IPS-18a (cell line): ENCODE results near the gene TFAP2A.

Source experiments
- H3K27ac ChIP-seq: one replicate; pipeline ENCODE4 v1.5.1; 2013; ENCODE audit warnings: low read length
- H3K27me3 ChIP-seq: one replicate; pipeline ENCODE4 v1.6.1; 2013; ENCODE audit warnings: mild to moderate bottlenecking, low read length; ENCODE audit not compliant: control insufficient read depth, insufficient read depth
- H3K36me3 ChIP-seq: one replicate; pipeline ENCODE4 v1.6.1; 2013; ENCODE audit warnings: low read depth, low read length; ENCODE audit not compliant: control insufficient read depth
- H3K4me1 ChIP-seq: one replicate; pipeline ENCODE4 v1.6.1; 2013; ENCODE audit warnings: low read depth, low read length; ENCODE audit not compliant: control insufficient read depth
- H3K4me3 ChIP-seq: one replicate; pipeline ENCODE4 v1.5.1; 2013; ENCODE audit warnings: low read length
- H3K9ac ChIP-seq: one replicate; pipeline ENCODE4 v1.6.1; 2013; ENCODE audit warnings: mild to moderate bottlenecking, low read length, moderate library complexity
- H3K9me3 ChIP-seq: one replicate; pipeline ENCODE4 v1.6.1; 2013; ENCODE audit warnings: low read depth, low read length; ENCODE audit not compliant: control insufficient read depth

TFAP2A gene

GRCh38 chr6:10409731-10410206 lies 5.1 kb downstream of the TFAP2A start:
- no peak overlapping the region for H3K4me3 ChIP-seq
- H3K9ac ChIP-seq, result no peak overlapping the region
- H3K27me3 ChIP-seq, result peaks cover 99% of the 10 kb centered on the region
- H3K9me3 ChIP-seq, result no peaks in the 10 kb centered on the region
- H3K36me3 ChIP-seq, result no peaks in the 10 kb centered on the region
- H3K27ac ChIP-seq, result no peak overlapping the region
- H3K4me1 ChIP-seq, result peaks cover 30% of the 10 kb centered on the region

DNA sequence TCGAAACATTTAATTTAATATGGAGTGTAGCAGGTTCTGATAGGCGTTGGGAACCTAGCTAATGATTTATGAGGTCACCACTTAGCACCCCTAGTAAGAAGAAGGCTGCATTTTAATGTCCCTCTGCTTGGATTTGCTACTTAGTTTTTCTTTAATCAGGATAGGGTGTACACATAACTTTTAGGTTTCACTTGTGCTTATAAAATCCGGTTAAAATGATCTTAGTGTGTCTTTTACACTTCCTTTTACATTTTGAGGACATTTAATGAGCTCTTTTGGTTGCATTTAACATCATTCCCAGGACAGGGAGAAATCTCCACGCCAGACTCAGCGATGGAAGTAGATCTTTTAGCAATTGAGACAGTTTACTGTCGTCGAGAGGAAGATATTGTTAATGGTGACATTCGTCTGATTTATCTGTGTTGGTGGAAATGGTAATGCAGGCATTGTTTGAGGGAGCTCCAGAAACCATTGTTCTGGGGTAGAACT lies 5.6 kb downstream of the TFAP2A start:
- H3K27ac ChIP-seq, result no peak overlapping the region
- H3K36me3 ChIP-seq, result no peaks in the 10 kb centered on the region
- peaks cover 26% of the 10 kb centered on the region for H3K4me1 ChIP-seq
- no peaks in the 10 kb centered on the region for H3K9me3 ChIP-seq
- H3K4me3 ChIP-seq, result no peak overlapping the region
- no peak overlapping the region for H3K9ac ChIP-seq
- H3K27me3 ChIP-seq, result peaks cover 96% of the 10 kb centered on the region

DNA sequence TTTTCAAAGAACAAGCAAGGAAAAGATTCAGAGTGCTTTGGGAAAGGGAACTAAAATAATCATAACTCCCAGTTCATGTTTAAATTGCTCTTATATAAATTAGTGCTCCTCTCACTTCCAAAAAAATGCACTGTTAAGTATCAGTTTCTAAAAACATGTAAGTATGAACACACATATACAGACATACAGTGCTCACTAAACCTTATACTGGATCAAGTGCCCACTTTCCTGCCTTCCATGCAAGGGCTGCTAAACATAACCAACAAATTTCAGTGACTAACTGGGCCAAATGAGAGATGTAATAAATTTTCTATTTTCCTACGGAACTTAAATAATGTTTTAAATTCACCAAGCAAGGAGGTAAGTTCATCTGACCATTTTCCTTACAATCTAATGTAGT lies 6.4 kb downstream of the TFAP2A start:
- Histone ChIP-seq H3K27me3 (peaks cover 93% of the 10 kb centered on the region), H3K9ac (no peak overlapping the region)

GRCh38 chr6:10407674-10408054 lies 7.2 kb downstream of the TFAP2A start:
- Histone ChIP-seq H3K36me3 (no peaks in the 10 kb centered on the region), H3K27me3 (peaks cover 93% of the 10 kb centered on the region), H3K27ac (no peak overlapping the region), H3K4me3 (no peak overlapping the region), H3K9me3 (no peaks in the 10 kb centered on the region), H3K9ac (no peak overlapping the region), H3K4me1 (peaks cover 28% of the 10 kb centered on the region)

More for the DNA sequence above, 6.4 kb downstream of the TFAP2A start:
- no peaks in the 10 kb centered on the region for H3K9me3 ChIP-seq
- H3K36me3 ChIP-seq, result no peaks in the 10 kb centered on the region
- H3K27ac ChIP-seq, result no peak overlapping the region
- H3K4me1 ChIP-seq, result peaks cover 30% of the 10 kb centered on the region
- H3K4me3 ChIP-seq, result no peak overlapping the region

GRCh38 chr6:10407018-10407673 lies 7.7 kb downstream of the TFAP2A start:
- peaks cover 94% of the 10 kb centered on the region for H3K27me3 ChIP-seq
- no peak overlapping the region for H3K9ac ChIP-seq
- H3K9me3 ChIP-seq, result no peaks in the 10 kb centered on the region
- no peaks in the 10 kb centered on the region for H3K36me3 ChIP-seq
- H3K4me1 ChIP-seq, result peaks cover 28% of the 10 kb centered on the region
- H3K4me3 ChIP-seq, result no peak overlapping the region
- H3K27ac ChIP-seq, result no peak overlapping the region

DNA sequence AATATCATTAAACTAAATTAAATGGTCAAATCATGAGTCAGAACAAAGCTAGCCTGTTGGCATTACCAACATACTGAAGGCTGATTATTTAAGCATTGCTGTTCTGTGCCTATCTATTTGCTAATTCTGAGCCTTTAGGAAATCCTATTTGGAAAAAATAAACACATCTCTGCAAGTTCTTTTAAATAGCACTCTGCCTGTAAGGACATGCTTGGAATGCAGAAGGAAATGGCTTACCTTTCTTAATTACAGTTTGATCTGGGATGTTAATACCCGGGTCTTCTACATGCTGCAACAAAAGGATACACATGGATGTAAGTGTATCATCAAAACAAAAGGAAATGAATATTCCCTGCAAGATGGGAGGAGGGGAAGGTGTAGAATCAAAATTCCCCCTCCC lies 8.3 kb downstream of the TFAP2A start:
- no peak overlapping the region for H3K9ac ChIP-seq
- H3K27ac ChIP-seq, result no peak overlapping the region
- H3K36me3 ChIP-seq, result no peaks in the 10 kb centered on the region
- H3K4me3 ChIP-seq, result no peak overlapping the region
- H3K27me3 ChIP-seq, result peaks cover 94% of the 10 kb centered on the region
- H3K4me1 ChIP-seq, result peaks cover 24% of the 10 kb centered on the region
- no peaks in the 10 kb centered on the region for H3K9me3 ChIP-seq

DNA sequence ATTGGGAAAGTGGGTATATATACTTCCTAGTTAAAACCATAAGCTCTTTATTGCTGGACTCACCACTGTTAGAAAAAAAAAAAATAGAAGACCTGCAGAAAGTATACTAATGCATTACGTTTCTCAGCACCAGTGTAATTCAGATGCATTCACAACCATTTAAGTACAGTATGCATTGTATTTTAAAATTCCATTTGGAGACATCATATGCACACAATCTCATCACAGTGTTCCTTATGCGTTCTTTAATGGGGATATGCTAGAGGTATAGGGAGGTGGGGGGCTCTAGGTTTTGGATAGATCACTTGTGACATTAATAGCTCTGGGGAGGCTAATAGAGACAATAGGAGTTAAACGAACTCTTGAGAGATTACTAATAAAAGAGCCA lies 9.4 kb downstream of the TFAP2A start:
- Histone ChIP-seq H3K4me3 (peak overlapping the region; percentile 68), H3K36me3 (no peaks in the 10 kb centered on the region), H3K4me1 (peaks cover 29% of the 10 kb centered on the region), H3K9me3 (no peaks in the 10 kb centered on the region), H3K27me3 (peaks cover 94% of the 10 kb centered on the region), H3K9ac (no peak overlapping the region), H3K27ac (no peak overlapping the region)

- peaks cover 94% of the 10 kb centered on the region for H3K27me3 ChIP-seq
- H3K4me3 ChIP-seq, result peak overlapping the region; percentile 68
- peak overlapping the region; percentile 39 for H3K9ac ChIP-seq
- no peaks in the 10 kb centered on the region for H3K9me3 ChIP-seq
- H3K27ac ChIP-seq, result no peak overlapping the region
- H3K36me3 ChIP-seq, result no peaks in the 10 kb centered on the region
- H3K4me1 ChIP-seq, result peaks cover 31% of the 10 kb centered on the region
Observed at GRCh38 chr6:10404799-10405512, 9.9 kb downstream of the TFAP2A start.

DNA sequence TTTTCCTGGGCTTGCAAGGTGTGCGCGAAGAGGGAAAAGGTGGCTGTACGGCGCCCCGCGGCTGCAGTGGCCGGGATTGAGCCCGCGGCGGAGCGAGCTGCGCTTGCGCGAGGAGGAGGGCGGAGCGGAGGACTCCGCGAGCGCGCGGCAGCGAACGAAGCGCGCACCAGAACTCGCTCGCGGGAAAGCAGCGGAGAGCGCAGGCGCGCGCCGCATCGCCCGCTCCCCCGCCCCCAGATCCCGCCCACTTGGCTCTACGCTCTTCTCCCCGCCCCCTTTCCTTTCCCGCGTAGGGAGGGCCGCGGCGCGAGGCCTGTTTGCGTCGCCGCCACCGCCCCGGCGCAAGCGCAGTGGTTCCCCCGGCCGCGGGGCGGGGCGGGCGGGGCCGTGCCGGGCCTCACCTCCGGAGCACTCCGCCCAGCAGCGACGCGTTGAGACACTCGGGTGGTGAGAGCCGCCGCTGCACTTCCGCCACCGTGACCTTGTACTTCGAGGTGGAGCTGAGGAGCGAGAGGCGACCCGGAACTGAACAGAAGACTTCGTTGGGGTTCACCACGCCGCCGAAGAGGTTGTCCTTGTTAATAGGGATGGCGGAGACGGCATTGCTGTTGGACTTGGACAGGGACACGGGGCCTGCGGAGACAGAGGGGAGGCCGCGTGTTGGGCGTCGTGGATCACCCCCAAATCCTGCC lies 10.6 kb downstream of the TFAP2A start:
- Histone ChIP-seq H3K9ac (peak overlapping the region; percentile 39), H3K36me3 (no peaks in the 10 kb centered on the region), H3K27me3 (peaks cover 94% of the 10 kb centered on the region), H3K4me1 (peaks cover 27% of the 10 kb centered on the region), H3K27ac (no peak overlapping the region), H3K9me3 (no peaks in the 10 kb centered on the region), H3K4me3 (peak overlapping the region; percentile 68)

GRCh38 chr6:10403385-10404106 lies 11.3 kb downstream of the TFAP2A start:
- Histone ChIP-seq H3K4me1 (peaks cover 31% of the 10 kb centered on the region), H3K27ac (no peak overlapping the region), H3K27me3 (peaks cover 94% of the 10 kb centered on the region), H3K9ac (no peak overlapping the region), H3K4me3 (peak overlapping the region; percentile 65), H3K36me3 (no peaks in the 10 kb centered on the region), H3K9me3 (no peaks in the 10 kb centered on the region)

DNA sequence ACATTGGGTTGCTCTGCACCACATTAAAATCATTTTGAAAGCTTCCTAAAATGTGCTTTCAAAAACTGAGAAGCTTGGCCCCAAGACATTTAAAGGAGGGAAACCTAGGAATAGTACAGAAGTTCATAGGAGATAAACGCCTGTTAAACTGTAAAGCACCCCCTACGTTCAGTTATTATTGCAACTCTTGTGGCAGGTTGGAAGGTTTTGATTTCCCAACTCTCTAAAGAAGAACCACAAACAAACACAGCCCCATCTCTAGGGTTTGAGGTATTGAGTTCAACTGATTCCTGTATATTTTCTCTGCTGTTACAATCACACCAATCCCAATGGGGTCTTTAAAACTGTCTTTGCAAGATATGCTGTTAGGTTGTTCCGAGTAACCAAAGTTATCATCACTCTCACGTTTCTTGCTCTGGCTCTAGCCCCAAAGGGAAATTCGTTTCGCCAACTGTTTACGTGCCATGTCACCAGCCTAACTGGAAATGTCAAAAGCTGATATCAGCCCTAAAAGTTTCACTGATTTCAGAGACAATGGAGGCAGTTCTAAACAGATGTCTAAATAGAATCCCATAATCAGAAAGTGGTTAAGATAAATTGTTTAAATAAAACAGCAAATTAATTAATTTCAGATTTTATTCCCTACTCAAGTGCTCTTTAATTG lies 12.1 kb downstream of the TFAP2A start:
- Histone ChIP-seq H3K36me3 (no peaks in the 10 kb centered on the region), H3K27me3 (peaks cover 94% of the 10 kb centered on the region), H3K4me3 (no peak overlapping the region), H3K9me3 (no peaks in the 10 kb centered on the region), H3K9ac (no peak overlapping the region), H3K27ac (no peak overlapping the region), H3K4me1 (peaks cover 31% of the 10 kb centered on the region)
